Neuronal stem cell (in vitro differentiated cells): Measurements from ENCODE around the gene NFKB1.

Source experiments
- DNase-seq: peaks from one replicate; pipeline ENCODE4 v3.0.0-alpha.2; 2013; ENCODE audit warnings: low spot score
- H2AFZ ChIP-seq: one replicate; pipeline ENCODE4 v1.6.1; 2013; ENCODE audit warnings: mild to moderate bottlenecking, low read length, inconsistent platforms
- H2AK5ac ChIP-seq: 2 replicates; pipeline ENCODE4 v1.6.1; 2013; ENCODE audit warnings: low read depth, mild to moderate bottlenecking, inconsistent platforms, low read length, moderate library complexity, mixed read lengths
- H2BK120ac ChIP-seq: 2 replicates; pipeline ENCODE4 v1.6.1; 2013; ENCODE audit warnings: low read depth, mild to moderate bottlenecking, inconsistent platforms, low read length, moderate library complexity, mixed read lengths
- H2BK12ac ChIP-seq: one replicate; pipeline ENCODE4 v1.6.1; 2013; ENCODE audit warnings: low read length, inconsistent platforms
- H2BK15ac ChIP-seq: 2 replicates; pipeline ENCODE4 v1.6.1; 2013; ENCODE audit warnings: mild to moderate bottlenecking, low read length, inconsistent platforms, mixed read lengths
- H2BK5ac ChIP-seq: one replicate; pipeline ENCODE4 v1.6.1; 2013; ENCODE audit warnings: inconsistent platforms, mild to moderate bottlenecking, low read length, moderate library complexity
- H3K14ac ChIP-seq: one replicate; pipeline ENCODE4 v1.6.1; 2013; ENCODE audit warnings: low read length, inconsistent platforms
- H3K18ac ChIP-seq: 2 replicates; pipeline ENCODE4 v1.6.1; 2013; ENCODE audit warnings: low read length, inconsistent platforms
- H3K23ac ChIP-seq: 2 replicates; pipeline ENCODE4 v1.6.1; 2013; ENCODE audit warnings: low read depth, mild to moderate bottlenecking, mixed read lengths, low read length, inconsistent platforms; ENCODE audit not compliant: poor library complexity
- H3K27ac ChIP-seq: replicated peaks from 3 replicates; pipeline ENCODE4 v1.5.1; 2013; ENCODE audit warnings: low read length, inconsistent platforms
- H3K27me3 ChIP-seq, 3 experiments: 2 replicates each; pipeline ENCODE4 v1.6.1; 2013; ENCODE audit warnings: low read length in 3 of 3, mild to moderate bottlenecking in 2 of 3, inconsistent platforms in 1 of 3, low read depth in 1 of 3, mixed read lengths in 1 of 3, moderate library complexity in 1 of 3; ENCODE audit not compliant: control insufficient read depth in 3 of 3, insufficient read depth in 3 of 3
- H3K36me3 ChIP-seq, 2 donors: replicated peaks in 1 of 2; 2 replicates each; pipeline ENCODE4 v1.6.1; 2013; ENCODE audit warnings: low read length in 2 of 2; ENCODE audit not compliant: control insufficient read depth in 2 of 2, insufficient read depth in 2 of 2
- H3K4ac ChIP-seq: 2 replicates; pipeline ENCODE4 v1.6.1; 2013; ENCODE audit warnings: inconsistent platforms, mild to moderate bottlenecking, low read length, moderate library complexity
- H3K4me1 ChIP-seq, 2 donors: 1 replicate in 1 of 2; 2 replicates in 1 of 2; pipeline ENCODE4 v1.6.1; 2013; ENCODE audit warnings: low read length in 2 of 2, low read depth in 1 of 2; ENCODE audit not compliant: control insufficient read depth in 2 of 2, insufficient read depth in 1 of 2
- H3K4me2 ChIP-seq: one replicate; pipeline ENCODE4 v1.6.1; 2013; ENCODE audit warnings: mild to moderate bottlenecking, low read length, inconsistent platforms; ENCODE audit not compliant: insufficient read depth, poor library complexity, severe bottlenecking
- H3K4me3 ChIP-seq, 2 donors: 2 replicates each; pipeline ENCODE4 v1.5.1; 2013; ENCODE audit warnings: low read length in 2 of 2, mild to moderate bottlenecking in 2 of 2, inconsistent platforms in 1 of 2, moderate library complexity in 1 of 2
- H3K79me1 ChIP-seq: one replicate; pipeline ENCODE4 v1.6.1; 2013; ENCODE audit warnings: low read depth, mild to moderate bottlenecking, inconsistent platforms, low read length, moderate library complexity
- H3K9ac ChIP-seq: one replicate; pipeline ENCODE4 v1.6.1; 2013; ENCODE audit warnings: mild to moderate bottlenecking, low read depth, low read length, inconsistent platforms; ENCODE audit not compliant: poor library complexity
- H3K9me3 ChIP-seq, 2 donors: replicated peaks in 1 of 2; 2 replicates each; pipeline versions ENCODE3 to v1.6.1; 2013; ENCODE audit warnings: low read length in 2 of 2, mild to moderate bottlenecking in 2 of 2, inconsistent platforms in 1 of 2, low read depth in 1 of 2, mixed read lengths in 1 of 2, moderate library complexity in 1 of 2; ENCODE audit not compliant: control insufficient read depth in 2 of 2, insufficient read depth in 1 of 2
- H4K8ac ChIP-seq: one replicate; pipeline ENCODE4 v1.6.1; 2013; ENCODE audit warnings: low read depth, mild to moderate bottlenecking, inconsistent platforms, low read length, moderate library complexity
- H4K91ac ChIP-seq: one replicate; pipeline ENCODE4 v1.6.1; 2013; ENCODE audit warnings: low read length, low read depth, mild to moderate bottlenecking, inconsistent platforms; ENCODE audit not compliant: poor library complexity
- WGBS, 2 donors: extraction: QIAGEN DNeasy Blood & Tissue Kit; methylation state at CpG; one replicate each; pipeline ENCODE4 v1.1.7; 2013; ENCODE audit warnings: missing lambda C conversion rate in 2 of 2, mixed read lengths in 1 of 2; ENCODE audit not compliant: insufficient read length in 2 of 2, insufficient replicate concordance in 1 of 2; ENCODE audit errors: extremely low coverage in 2 of 2; 5-methylcytosine and 5-hydroxymethylcytosine counted together

NFKB1 gene

GRCh38 chr4:102552781-102553180, 51.6 kb downstream of the NFKB1 start:
- no peak overlapping the region for H3K9ac ChIP-seq
- no peaks in the 10 kb centered on the region for H3K27me3 ChIP-seq
- no CpG with 5 or more reads among the region's 1 CpG for WGBS, 2 donors
- no peak for DNase-seq
- H3K18ac ChIP-seq: no peak overlapping the region
- H2AFZ ChIP-seq: no peak overlapping the region
- H2BK12ac ChIP-seq: no peak overlapping the region
- no peak overlapping the region for H3K14ac ChIP-seq
- no peak overlapping the region for H2BK15ac ChIP-seq
- no peak overlapping the region for H2BK120ac ChIP-seq
- H3K4me3 ChIP-seq: no peak overlapping the region
- no peak overlapping the region for H2AK5ac ChIP-seq
- H3K9me3 ChIP-seq: no peaks in the 10 kb centered on the region
- no peak overlapping the region for H3K4ac ChIP-seq
- H3K36me3 ChIP-seq: no peaks in the 10 kb centered on the region
- H3K27ac ChIP-seq: no peak overlapping the region
- H3K79me1 ChIP-seq: no peaks in the 10 kb centered on the region
- no peak overlapping the region for H2BK5ac ChIP-seq
- H4K91ac ChIP-seq: no peak overlapping the region
- no peak overlapping the region for H3K4me2 ChIP-seq
- no peak overlapping the region for H4K8ac ChIP-seq
- H3K23ac ChIP-seq: no peak overlapping the region
- H3K4me1 ChIP-seq: no peaks in the 10 kb centered on the region

GRCh38 chr4:102553982-102554381, 52.8 kb downstream of the NFKB1 start:
- no CpG with 5 or more reads among the region's 1 CpG for WGBS, 2 donors
- Histone ChIP-seq H3K9ac (no peak overlapping the region), H3K27ac (no peak overlapping the region)

GRCh38 chr4:102554482-102554881, 53.3 kb downstream of the NFKB1 start:
- no peak overlapping the region for H2BK5ac ChIP-seq
- no peaks in the 10 kb centered on the region for H3K36me3 ChIP-seq
- H3K4me2 ChIP-seq: no peak overlapping the region
- no peaks in the 10 kb centered on the region for H3K79me1 ChIP-seq
- no peak overlapping the region for H2BK12ac ChIP-seq
- no peak overlapping the region for H3K9ac ChIP-seq
- no peak overlapping the region for H3K4ac ChIP-seq
- H4K8ac ChIP-seq: no peak overlapping the region
- no peaks in the 10 kb centered on the region for H3K4me1 ChIP-seq
- H3K9me3 ChIP-seq: no peaks in the 10 kb centered on the region
- no peak for DNase-seq
- no peak overlapping the region for H3K23ac ChIP-seq
- no peak overlapping the region for H3K27ac ChIP-seq
- H3K14ac ChIP-seq: no peak overlapping the region
- H3K18ac ChIP-seq: no peak overlapping the region
- no peak overlapping the region for H4K91ac ChIP-seq
- H2AK5ac ChIP-seq: no peak overlapping the region
- no peak overlapping the region for H2AFZ ChIP-seq
- no peak overlapping the region for H3K4me3 ChIP-seq
- no peak overlapping the region for H2BK15ac ChIP-seq
- H2BK120ac ChIP-seq: no peak overlapping the region
- H3K27me3 ChIP-seq: no peaks in the 10 kb centered on the region
- no CpG with 5 or more reads among the region's 5 CpGs for WGBS, 2 donors

More at GRCh38 chr4:102553982-102554381, 52.8 kb downstream of the NFKB1 start:
- DNase-seq: no peak
- Histone ChIP-seq H2BK5ac (no peak overlapping the region), H2BK15ac (no peak overlapping the region), H3K4me2 (no peak overlapping the region), H3K36me3 (no peaks in the 10 kb centered on the region), H3K27me3 (no peaks in the 10 kb centered on the region), H3K23ac (no peak overlapping the region), H3K79me1 (no peaks in the 10 kb centered on the region), H2BK120ac (no peak overlapping the region), H3K9me3 (no peaks in the 10 kb centered on the region), H3K18ac (no peak overlapping the region), H3K14ac (no peak overlapping the region), H3K4me3 (no peak overlapping the region), H2BK12ac (no peak overlapping the region), H2AK5ac (no peak overlapping the region), H4K8ac (no peak overlapping the region), H3K4ac (no peak overlapping the region), H4K91ac (no peak overlapping the region), H3K4me1 (no peaks in the 10 kb centered on the region), H2AFZ (no peak overlapping the region)

- Histone ChIP-seq H3K4me2 (no peak overlapping the region), H3K14ac (no peak overlapping the region), H3K4me1 (no peaks in the 10 kb centered on the region), H3K23ac (no peak overlapping the region), H4K8ac (no peak overlapping the region), H2BK120ac (no peak overlapping the region), H3K79me1 (no peaks in the 10 kb centered on the region), H3K4me3 (no peak overlapping the region), H3K9ac (no peak overlapping the region), H2AFZ (no peak overlapping the region), H2BK5ac (no peak overlapping the region), H3K27ac (no peak overlapping the region), H3K9me3 (no peaks in the 10 kb centered on the region), H2BK15ac (no peak overlapping the region), H3K27me3 (no peaks in the 10 kb centered on the region), H2BK12ac (no peak overlapping the region), H4K91ac (no peak overlapping the region), H3K18ac (no peak overlapping the region), H2AK5ac (no peak overlapping the region), H3K4ac (no peak overlapping the region), H3K36me3 (no peaks in the 10 kb centered on the region)
- no peak for DNase-seq
Measured at GRCh38 chr4:102554992-102555391, 53.8 kb downstream of the NFKB1 start.
